HFFc6 (cell line): ENCODE data around the gene OR1B1. TPM values are rescaled to one million over a fixed set of nuclear protein-coding genes. Genes with fewer than 3 reads are reported as not detected.
"Not testable (repeated sequence)": the region's sequence is repeated elsewhere in the genome, so short reads cannot be mapped to it uniquely, and the experiment has no call there.

ENCODE experiments used
- DNase-seq: peaks from one replicate; pipeline ENCODE4 v3.0.0-alpha.2; 2018
- H3K27ac Mint-ChIP-seq: 2 replicates; pipeline ENCODE4 v1.8.0; 2020; ENCODE audit warnings: mild to moderate bottlenecking, mixed read lengths
- H3K27me3 Mint-ChIP-seq: 2 replicates; pipeline ENCODE4 v1.8.0; 2021; ENCODE audit warnings: mild to moderate bottlenecking, moderate library complexity, mixed read lengths; ENCODE audit not compliant: insufficient read depth
- H3K36me3 Mint-ChIP-seq: 2 replicates; pipeline ENCODE4 v1.8.0; 2021; ENCODE audit warnings: low read depth, mixed read lengths
- H3K4me1 Mint-ChIP-seq: 2 replicates; pipeline ENCODE4 v1.8.0; 2020; ENCODE audit warnings: low read depth, mixed read lengths
- H3K4me3 Mint-ChIP-seq: 2 replicates; pipeline ENCODE4 v1.8.0; 2020; ENCODE audit warnings: mild to moderate bottlenecking, moderate library complexity, mixed read lengths
- H3K9me3 Mint-ChIP-seq: 2 replicates; pipeline ENCODE4 v1.8.0; 2020; ENCODE audit warnings: mild to moderate bottlenecking, mixed read lengths
- total RNA-seq, 6 experiments: library from RNA; stranded (reverse); fragmentation: NEBNext Ultra II Directional; extraction: Animal tissue kit (Norgen Biotek cat#: 25700); gene quantifications; 2 replicates in 1 of 6; 3 replicates in 5 of 6; pipeline ENCODE4 v1.2.3, GENCODE V29; 2021
- TF ChIP-seq, protein P1 (sequence below): fragments of 200-600 bp; sonication (generic); IDR thresholded peaks from 2 replicates; pipeline ENCODE4 v1.5.0; 2021; ENCODE audit warnings: antibody characterized with exemption, mild to moderate bottlenecking

OR1B1 gene
- total RNA-seq, 6 experiments from 2014 or later, result not detected

GRCh38 chr9:122606587-122606986, 50.8 kb downstream of the OR1B1 start:
- DNase-seq, result no peak
- Mint-ChIP-seq H3K27ac (no peak overlapping the region), H3K4me1 (no peaks in the 10 kb centered on the region), H3K27me3 (no peaks in the 10 kb centered on the region; the same call in none of the 2 replicates), H3K9me3 (no peaks in the 10 kb centered on the region; the same call in 1 of the 2 replicates), H3K36me3 (no peaks in the 10 kb centered on the region), H3K4me3 (no peak overlapping the region)
- TF ChIP-seq, protein P1, sequence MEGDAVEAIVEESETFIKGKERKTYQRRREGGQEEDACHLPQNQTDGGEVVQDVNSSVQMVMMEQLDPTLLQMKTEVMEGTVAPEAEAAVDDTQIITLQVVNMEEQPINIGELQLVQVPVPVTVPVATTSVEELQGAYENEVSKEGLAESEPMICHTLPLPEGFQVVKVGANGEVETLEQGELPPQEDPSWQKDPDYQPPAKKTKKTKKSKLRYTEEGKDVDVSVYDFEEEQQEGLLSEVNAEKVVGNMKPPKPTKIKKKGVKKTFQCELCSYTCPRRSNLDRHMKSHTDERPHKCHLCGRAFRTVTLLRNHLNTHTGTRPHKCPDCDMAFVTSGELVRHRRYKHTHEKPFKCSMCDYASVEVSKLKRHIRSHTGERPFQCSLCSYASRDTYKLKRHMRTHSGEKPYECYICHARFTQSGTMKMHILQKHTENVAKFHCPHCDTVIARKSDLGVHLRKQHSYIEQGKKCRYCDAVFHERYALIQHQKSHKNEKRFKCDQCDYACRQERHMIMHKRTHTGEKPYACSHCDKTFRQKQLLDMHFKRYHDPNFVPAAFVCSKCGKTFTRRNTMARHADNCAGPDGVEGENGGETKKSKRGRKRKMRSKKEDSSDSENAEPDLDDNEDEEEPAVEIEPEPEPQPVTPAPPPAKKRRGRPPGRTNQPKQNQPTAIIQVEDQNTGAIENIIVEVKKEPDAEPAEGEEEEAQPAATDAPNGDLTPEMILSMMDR, result no peak

DNA sequence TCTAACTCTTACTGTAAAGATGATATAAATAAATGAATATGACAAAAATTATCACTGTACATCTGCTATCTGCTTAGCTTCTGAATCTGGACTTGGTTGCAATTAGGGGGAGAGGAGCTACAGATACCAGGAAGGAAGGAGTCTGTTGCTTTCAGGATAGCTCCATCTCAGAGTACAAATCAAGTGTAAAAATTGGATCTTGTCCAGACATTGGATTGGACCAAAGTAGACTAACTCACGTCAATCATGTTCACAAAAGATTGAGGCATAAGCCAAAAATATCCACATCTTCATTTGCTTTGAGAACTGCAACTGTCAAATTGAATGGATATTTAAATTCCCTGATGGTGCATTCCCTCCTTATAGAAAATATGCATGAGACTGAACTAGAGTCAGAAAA, 51.7 kb downstream of the OR1B1 start:
- Mint-ChIP-seq H3K27me3 (no peaks in the 10 kb centered on the region; the same call in none of the 2 replicates), H3K4me3 (no peak overlapping the region), H3K36me3 (no peaks in the 10 kb centered on the region), H3K27ac (no peak overlapping the region), H3K9me3 (no peaks in the 10 kb centered on the region; the same call in 1 of the 2 replicates), H3K4me1 (no peaks in the 10 kb centered on the region)
- TF ChIP-seq, protein P1, result no peak
- no peak for DNase-seq

DNA sequence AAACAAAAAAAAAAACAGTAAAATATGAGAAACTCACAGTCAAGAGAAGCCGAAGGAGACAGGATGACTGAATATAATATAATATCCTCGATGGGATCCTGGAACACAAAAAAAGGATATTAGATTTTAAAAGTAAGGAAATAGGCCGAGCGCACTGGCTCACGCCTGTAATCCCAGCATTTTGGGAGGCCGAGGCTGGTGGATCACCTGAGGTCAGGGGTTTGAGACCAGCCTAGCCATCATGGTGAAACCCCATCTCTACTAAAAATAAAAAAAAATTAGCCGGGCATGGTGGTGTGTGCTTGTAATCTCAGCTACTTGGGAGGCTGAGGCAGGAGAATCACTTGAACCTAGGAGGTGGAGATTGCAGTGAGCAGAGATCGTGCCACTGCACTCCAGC, 74.1 kb downstream of the OR1B1 start, which contains the start of gene OR1L8:
TSS of gene OR1L8 (minus strand) at position 101 of the 400 bp plus-strand sequence. CDS start 14,907 bp downstream, outside the sequence.
- not testable (repeated sequence) for H3K9me3 Mint-ChIP-seq, H3K27ac Mint-ChIP-seq, H3K36me3 Mint-ChIP-seq, H3K27me3 Mint-ChIP-seq, H3K4me1 Mint-ChIP-seq, DNase-seq, H3K4me3 Mint-ChIP-seq

GRCh38 chr9:122580360-122580759, 77.1 kb downstream of the OR1B1 start:
- Mint-ChIP-seq H3K4me1 (peaks cover 9% of the 10 kb centered on the region), H3K4me3 (no peak overlapping the region), H3K27me3 (peaks cover 2% of the 10 kb centered on the region; the same call in 1 of the 2 replicates), H3K36me3 (no peaks in the 10 kb centered on the region), H3K9me3 (no peaks in the 10 kb centered on the region), H3K27ac (peak overlapping the region; percentile 11; the same call in 1 of the 2 replicates)
- DNase-seq, result peak; percentile 51
- TF ChIP-seq, protein P1, result no peak

GRCh38 chr9:122579874-122580273, 77.6 kb downstream of the OR1B1 start:
- Mint-ChIP-seq H3K27me3 (peaks cover 2% of the 10 kb centered on the region; the same call in 1 of the 2 replicates), H3K4me3 (no peak overlapping the region), H3K4me1 (peaks cover 9% of the 10 kb centered on the region), H3K36me3 (no peaks in the 10 kb centered on the region), H3K9me3 (no peaks in the 10 kb centered on the region), H3K27ac (no peak overlapping the region)
- TF ChIP-seq, protein P1, result no peak
- no peak for DNase-seq

Other genes starting within 250 kb of the OR1B1 start
- not detected for gene OR1J1, start 179.7 kb downstream of the OR1B1 start, total RNA-seq
- gene OR1J2, start 146.8 kb downstream of the OR1B1 start, total RNA-seq, result not detected
- not detected for gene OR1J4, start 138.5 kb downstream of the OR1B1 start, total RNA-seq
- not detected for gene OR1N1, start 130.3 kb downstream of the OR1B1 start, total RNA-seq
- not detected for gene OR1N2, start 104.5 kb downstream of the OR1B1 start, total RNA-seq
- gene OR1L8, start 74.2 kb downstream of the OR1B1 start, total RNA-seq, result not detected
- not detected for gene OR1Q1, start 42.9 kb downstream of the OR1B1 start, total RNA-seq
- not detected for gene OR1L1, start 4.1 kb upstream of the OR1B1 start, total RNA-seq
- not detected for gene OR1L3, start 17.5 kb upstream of the OR1B1 start, total RNA-seq
- gene OR1L4, start 66.4 kb upstream of the OR1B1 start, total RNA-seq, result not detected
- gene OR1L6, start 84.7 kb upstream of the OR1B1 start, total RNA-seq, result not detected
- gene OR5C1, start 131.3 kb upstream of the OR1B1 start, total RNA-seq, result not detected
- not detected for gene OR1K1, start 142.5 kb upstream of the OR1B1 start, total RNA-seq
- gene PDCL, start 171.0 kb upstream of the OR1B1 start, total RNA-seq, result 10 to 100 TPM; 17.3 to 23.0 (median 21.4) TPM
- 10 to 100 TPM; 38.8 to 46.1 (median 41.5) TPM for gene RC3H2, start 247.7 kb upstream of the OR1B1 start, total RNA-seq